HG03521 (cell line): ENCODE measurements around the gene KAT2B.
A peak's percentile ranks its signal among the peaks of the same experiment; 100 is the strongest.

ENCODE experiments used
- ATAC-seq: cut with Tn5 transposase; IDR thresholded peaks from one replicate; pipeline ENCODE4 v1.9.1; 2021; ENCODE audit warnings: mild to moderate bottlenecking, moderate library complexity; ENCODE audit not compliant: unreplicated experiment

The KAT2B gene

GRCh38 chr3:20141851-20142250 is 101.6 kb downstream of the KAT2B start:
- no peak for ATAC-seq

- ATAC-seq: no peak
These were observed 102.3 kb downstream of the KAT2B start for GRCh38 chr3:20142517-20142916.

- no peak for ATAC-seq
These were observed 103.3 kb downstream of the KAT2B start for GRCh38 chr3:20143519-20143918.

GRCh38 chr3:20145874-20146273 is 105.6 kb downstream of the KAT2B start:
- no peak for ATAC-seq

- no peak for ATAC-seq
These were observed 106.1 kb downstream of the KAT2B start for GRCh38 chr3:20146301-20146700.

GRCh38 chr3:20147361-20147760 is 107.1 kb downstream of the KAT2B start:
- no peak for ATAC-seq

- ATAC-seq: no peak
These were observed 108.2 kb downstream of the KAT2B start for GRCh38 chr3:20148466-20148865.

- ATAC-seq: no peak
These were observed 113.8 kb downstream of the KAT2B start for GRCh38 chr3:20154078-20154477.

- no peak for ATAC-seq
These were observed 114.7 kb downstream of the KAT2B start for GRCh38 chr3:20154928-20155327.

GRCh38 chr3:20160230-20160629 is 120.0 kb downstream of the KAT2B start:
- ATAC-seq: no peak

- no peak for ATAC-seq
These were observed 121.5 kb downstream of the KAT2B start for GRCh38 chr3:20161714-20162113.

GRCh38 chr3:20173844-20174410 is 133.7 kb downstream of the KAT2B start:
- no peak for ATAC-seq

- no peak for ATAC-seq
These were observed 141.0 kb downstream of the KAT2B start for GRCh38 chr3:20181276-20181675.

GRCh38 chr3:20182206-20182605 is 142.0 kb downstream of the KAT2B start:
- no peak for ATAC-seq

- no peak for ATAC-seq
These were observed 145.1 kb downstream of the KAT2B start for GRCh38 chr3:20185331-20185678.

- ATAC-seq: peak; percentile 98
These were observed 145.7 kb downstream of the KAT2B start, which contains the start of gene SGO1 for GRCh38 chr3:20185679-20186599. TSS of gene SGO1 (minus strand) at chr3:20186206. CDS start at chr3:20184027, 2,179 bp downstream.

GRCh38 chr3:20186600-20187004 is 146.4 kb downstream of the KAT2B start:
- ATAC-seq: peak; percentile 0

- ATAC-seq: no peak
These were observed 150.7 kb downstream of the KAT2B start for GRCh38 chr3:20190991-20191390.

GRCh38 chr3:20194793-20195460 is 154.7 kb downstream of the KAT2B start:
- ATAC-seq: no peak

GRCh38 chr3:20197775-20198174 is 157.5 kb downstream of the KAT2B start:
- no peak for ATAC-seq

GRCh38 chr3:20201143-20201542 is 160.9 kb downstream of the KAT2B start:
- ATAC-seq: no peak
